ENCODE data around the gene MPP7.

MPP7 gene

GRCh38 chr10:28307267-28307666 is 4.4 kb upstream of the MPP7 start:
- H3K4me3 ChIP-seq (ENCODE audit: insufficient read depth, low read length, poor library complexity, severe bottlenecking) = no peak overlapping the region
- H3K9me2 ChIP-seq (replicated peaks; ENCODE audit: insufficient read depth, low read length) = no peaks in the 10 kb centered on the region
- no peak overlapping the region for H3K4me2 ChIP-seq (ENCODE audit: low read depth, low read length, poor library complexity, severe bottlenecking)
- H3F3A ChIP-seq (ENCODE audit: insufficient read depth) = no peaks in the 10 kb centered on the region
- H3K79me2 ChIP-seq (ENCODE audit: insufficient read depth, low read length) = no peaks in the 10 kb centered on the region
- H2AFZ ChIP-seq (ENCODE audit: low read depth, low read length, severe bottlenecking) = no peak overlapping the region
- no peaks in the 10 kb centered on the region for H3K36me3 ChIP-seq (ENCODE audit: low read length)
- no peak overlapping the region for H3K9ac ChIP-seq (ENCODE audit: low read length)
- H4K20me1 ChIP-seq (ENCODE audit: low read depth, low read length) = no peaks in the 10 kb centered on the region
- no peaks in the 10 kb centered on the region for H3K27me3 ChIP-seq (ENCODE audit: low read length)
- H3K27ac ChIP-seq (ENCODE audit: low read depth, low read length) = no peak overlapping the region
- no peaks in the 10 kb centered on the region for H3K9me3 ChIP-seq (ENCODE audit: insufficient read depth, low read length)
- TF ChIP-seq EZH2phosphoT487 (conservative IDR thresholded peaks at IDR 0.05; ENCODE audit: low read length) = no peak
- no peak for TF ChIP-seq CTCF (IDR thresholded peaks at IDR 0.05; ENCODE audit: insufficient read depth, low read length, poor library complexity, severe bottlenecking)

GRCh38 chr10:28305553-28305952 is 2.7 kb upstream of the MPP7 start:
- Histone ChIP-seq H4K20me1 (ENCODE audit: low read depth, low read length) (no peaks in the 10 kb centered on the region), H3K27ac (ENCODE audit: low read depth, low read length) (no peak overlapping the region), H3F3A (ENCODE audit: insufficient read depth) (no peaks in the 10 kb centered on the region), H3K27me3 (ENCODE audit: low read length) (no peaks in the 10 kb centered on the region), H3K9me2 (replicated peaks; ENCODE audit: insufficient read depth, low read length) (no peaks in the 10 kb centered on the region), H2AFZ (ENCODE audit: low read depth, low read length, severe bottlenecking) (no peak overlapping the region), H3K9ac (ENCODE audit: low read length) (no peak overlapping the region), H3K79me2 (ENCODE audit: insufficient read depth, low read length) (no peaks in the 10 kb centered on the region), H3K36me3 (ENCODE audit: low read length) (no peaks in the 10 kb centered on the region), H3K9me3 (ENCODE audit: insufficient read depth, low read length) (no peaks in the 10 kb centered on the region), H3K4me2 (ENCODE audit: low read depth, low read length, poor library complexity, severe bottlenecking) (no peak overlapping the region), H3K4me3 (ENCODE audit: insufficient read depth, low read length, poor library complexity, severe bottlenecking) (no peak overlapping the region)
- no peak for TF ChIP-seq EZH2phosphoT487 (conservative IDR thresholded peaks at IDR 0.05; ENCODE audit: low read length)
- no peak for TF ChIP-seq CTCF (IDR thresholded peaks at IDR 0.05; ENCODE audit: insufficient read depth, low read length, poor library complexity, severe bottlenecking)

GRCh38 chr10:28304032-28304571 is 1.2 kb upstream of the MPP7 start:
- H3F3A ChIP-seq (ENCODE audit: insufficient read depth) = no peaks in the 10 kb centered on the region
- H3K27ac ChIP-seq (ENCODE audit: low read depth, low read length) = no peak overlapping the region
- H4K20me1 ChIP-seq (ENCODE audit: low read depth, low read length) = no peaks in the 10 kb centered on the region
- H3K4me2 ChIP-seq (ENCODE audit: low read depth, low read length, poor library complexity, severe bottlenecking) = peak overlapping the region; percentile 91
- no peaks in the 10 kb centered on the region for H3K9me3 ChIP-seq (ENCODE audit: insufficient read depth, low read length)
- H2AFZ ChIP-seq (ENCODE audit: low read depth, low read length, severe bottlenecking) = no peak overlapping the region
- H3K4me3 ChIP-seq (ENCODE audit: insufficient read depth, low read length, poor library complexity, severe bottlenecking) = no peak overlapping the region
- no peak overlapping the region for H3K9ac ChIP-seq (ENCODE audit: low read length)
- no peaks in the 10 kb centered on the region for H3K79me2 ChIP-seq (ENCODE audit: insufficient read depth, low read length)
- H3K9me2 ChIP-seq (replicated peaks; ENCODE audit: insufficient read depth, low read length) = no peaks in the 10 kb centered on the region
- no peaks in the 10 kb centered on the region for H3K36me3 ChIP-seq (ENCODE audit: low read length)
- TF ChIP-seq CTCF (IDR thresholded peaks at IDR 0.05; ENCODE audit: insufficient read depth, low read length, poor library complexity, severe bottlenecking) (no peak), EZH2phosphoT487 (conservative IDR thresholded peaks at IDR 0.05; ENCODE audit: low read length) (no peak)
- H3K27me3 ChIP-seq (ENCODE audit: low read length) = no peaks in the 10 kb centered on the region

All from SU-DHL-6 (cell line).